ENCODE results near the gene SULT4A1. TPM values are rescaled to one million over a fixed set of nuclear protein-coding genes. Genes with fewer than 3 reads are reported as not detected.

SULT4A1 gene
- total RNA-seq, 4 donors from 2014 or later, result 1.0 to 1.3 (median 1.3) TPM

- TF ChIP-seq EP300 (IDR thresholded peaks at IDR 0.05) (no peak), POLR2A (IDR thresholded peaks at IDR 0.05; ENCODE audit: low read depth) (no peak), POLR2AphosphoS5 (IDR thresholded peaks at IDR 0.05) (no peak)
- TF ChIP-seq, protein P1, sequence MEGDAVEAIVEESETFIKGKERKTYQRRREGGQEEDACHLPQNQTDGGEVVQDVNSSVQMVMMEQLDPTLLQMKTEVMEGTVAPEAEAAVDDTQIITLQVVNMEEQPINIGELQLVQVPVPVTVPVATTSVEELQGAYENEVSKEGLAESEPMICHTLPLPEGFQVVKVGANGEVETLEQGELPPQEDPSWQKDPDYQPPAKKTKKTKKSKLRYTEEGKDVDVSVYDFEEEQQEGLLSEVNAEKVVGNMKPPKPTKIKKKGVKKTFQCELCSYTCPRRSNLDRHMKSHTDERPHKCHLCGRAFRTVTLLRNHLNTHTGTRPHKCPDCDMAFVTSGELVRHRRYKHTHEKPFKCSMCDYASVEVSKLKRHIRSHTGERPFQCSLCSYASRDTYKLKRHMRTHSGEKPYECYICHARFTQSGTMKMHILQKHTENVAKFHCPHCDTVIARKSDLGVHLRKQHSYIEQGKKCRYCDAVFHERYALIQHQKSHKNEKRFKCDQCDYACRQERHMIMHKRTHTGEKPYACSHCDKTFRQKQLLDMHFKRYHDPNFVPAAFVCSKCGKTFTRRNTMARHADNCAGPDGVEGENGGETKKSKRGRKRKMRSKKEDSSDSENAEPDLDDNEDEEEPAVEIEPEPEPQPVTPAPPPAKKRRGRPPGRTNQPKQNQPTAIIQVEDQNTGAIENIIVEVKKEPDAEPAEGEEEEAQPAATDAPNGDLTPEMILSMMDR (IDR thresholded peaks at IDR 0.05), result no peak
- Histone ChIP-seq H3K4me1 (no peaks in the 10 kb centered on the region), H3K36me3 (no peaks in the 10 kb centered on the region), H3K4me3 (no peak overlapping the region), H3K27me3 (peaks cover 0 to 24% (median 0%) of the 10 kb centered on the region in 4 donors), H3K27ac (replicated peaks in 1 of 4) (no peak overlapping the region), H3K9me3 (no peaks in the 10 kb centered on the region)
- WGBS, result 93% methylated on average over 14 of the region's 21 CpGs
- intact Hi-C loops (cut with DNase I), result no loop called here
- no peak for DNase-seq (ENCODE audit: extremely low spot score)
Measured at GRCh38 chr22:43841742-43842141, 20.6 kb downstream of the SULT4A1 start.

- Histone ChIP-seq H3K27ac (replicated peaks in 1 of 4) (no peak overlapping the region), H3K4me1 (no peaks in the 10 kb centered on the region), H3K36me3 (no peaks in the 10 kb centered on the region), H3K9me3 (no peaks in the 10 kb centered on the region), H3K27me3 (peaks cover 0 to 24% (median 0%) of the 10 kb centered on the region in 4 donors), H3K4me3 (no peak overlapping the region)
- intact Hi-C loops (cut with DNase I), result no loop called here
- no peak for DNase-seq (ENCODE audit: extremely low spot score)
- 90% methylated on average over 2 of the region's 16 CpGs for WGBS
- TF ChIP-seq POLR2A (IDR thresholded peaks at IDR 0.05; ENCODE audit: low read depth) (no peak), EP300 (IDR thresholded peaks at IDR 0.05) (no peak), POLR2AphosphoS5 (IDR thresholded peaks at IDR 0.05) (no peak)
- TF ChIP-seq, protein P1 (IDR thresholded peaks at IDR 0.05), result no peak
Measured at GRCh38 chr22:43840851-43841250, 21.5 kb downstream of the SULT4A1 start.

DNA sequence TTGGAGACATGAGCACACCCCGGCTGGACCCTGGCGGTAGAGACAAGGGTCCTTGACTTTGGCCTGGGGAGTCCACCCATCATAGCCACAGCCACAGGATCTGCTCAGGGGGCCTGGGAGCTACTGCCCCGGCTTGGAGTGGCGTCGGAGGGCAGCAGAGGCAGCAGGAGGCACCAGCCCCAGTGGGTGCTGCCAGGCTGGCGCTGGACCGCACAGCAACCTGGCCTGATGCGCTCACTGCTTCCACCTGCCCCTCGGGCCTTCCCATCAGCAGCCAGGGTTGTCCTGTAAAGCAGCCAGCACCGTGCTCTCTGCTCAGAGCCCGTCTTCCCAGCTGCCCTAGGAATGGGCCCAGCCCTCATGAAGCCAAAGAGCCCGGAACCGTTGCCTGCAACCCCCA is 21.9 kb downstream of the SULT4A1 start:
- no peaks in the 10 kb centered on the region for H3K9me3 ChIP-seq
- no peak for DNase-seq (ENCODE audit: extremely low spot score)
- no peak overlapping the region for H3K4me3 ChIP-seq
- WGBS, result 89% methylated on average over 12 of the region's 13 CpGs
- no peak overlapping the region for H3K27ac ChIP-seq (replicated peaks in 1 of 4)
- peaks cover 0 to 28% (median 0%) of the 10 kb centered on the region in 4 donors for H3K27me3 ChIP-seq
- H3K36me3 ChIP-seq, result no peaks in the 10 kb centered on the region
- intact Hi-C loops (cut with DNase I), result no loop called here
- H3K4me1 ChIP-seq, result no peaks in the 10 kb centered on the region
- TF ChIP-seq POLR2A (IDR thresholded peaks at IDR 0.05; ENCODE audit: low read depth) (no peak), POLR2AphosphoS5 (IDR thresholded peaks at IDR 0.05) (no peak), EP300 (IDR thresholded peaks at IDR 0.05) (no peak)
- TF ChIP-seq, protein P1 (IDR thresholded peaks at IDR 0.05), result no peak

DNA sequence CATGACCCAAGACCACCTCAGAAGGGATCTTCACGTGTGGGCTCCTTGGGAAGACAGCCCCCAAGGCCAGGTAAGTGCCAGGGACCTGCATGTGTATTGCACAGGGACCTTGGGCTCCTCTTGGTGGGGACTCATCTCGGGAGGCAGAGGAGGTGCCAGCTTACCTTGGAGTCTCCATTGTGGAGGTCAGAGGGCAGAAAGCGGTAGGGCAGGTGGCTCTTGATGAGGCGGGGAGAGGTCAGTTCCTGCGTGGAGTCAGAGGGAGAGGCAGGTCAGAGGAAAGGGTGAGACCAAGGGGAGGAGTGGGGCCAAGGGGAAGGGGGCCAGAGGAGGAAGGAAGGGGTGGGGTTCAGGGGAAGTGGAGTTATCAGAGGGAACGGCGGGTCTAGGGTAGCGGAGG is 22.5 kb downstream of the SULT4A1 start:
- Histone ChIP-seq H3K4me1 (no peaks in the 10 kb centered on the region), H3K9me3 (no peaks in the 10 kb centered on the region), H3K4me3 (no peak overlapping the region), H3K27me3 (peaks cover 0 to 27% (median 0%) of the 10 kb centered on the region in 4 donors), H3K36me3 (no peaks in the 10 kb centered on the region), H3K27ac (replicated peaks in 1 of 4) (no peak overlapping the region)
- WGBS, result 80% methylated on average over 8 of the region's 8 CpGs
- no peak for TF ChIP-seq POLR2AphosphoS5 (IDR thresholded peaks at IDR 0.05)
- no peak for TF ChIP-seq EP300 (IDR thresholded peaks at IDR 0.05)
- TF ChIP-seq POLR2A (IDR thresholded peaks at IDR 0.05; ENCODE audit: low read depth), result no peak
- TF ChIP-seq, protein P1 (IDR thresholded peaks at IDR 0.05), result no peak
- intact Hi-C loops (cut with DNase I), result no loop called here
- DNase-seq (ENCODE audit: extremely low spot score), result no peak
